GM12891 (cell line): Measurements from ENCODE around the gene SRGN.

Experiments
- DNase-seq: peaks from one replicate; pipeline ENCODE4 v3.0.0; 2011; ENCODE audit warnings: low spot score; ENCODE audit not compliant: insufficient read length
- FAIRE-seq: peaks from 2 replicates; lab custom pipeline; 2011; peaks lifted over from hg19 to GRCh38; lab: Jason Lieb, UNC
- PAX5 ChIP-seq: IDR thresholded peaks from 2 replicates; pipeline ENCODE4 v1.6.1; 2011; ENCODE audit warnings: low read length, moderate library complexity, mild to moderate bottlenecking; ENCODE audit not compliant: insufficient read depth, severe bottlenecking
- POLR2A ChIP-seq: IDR thresholded peaks from 2 replicates; pipeline ENCODE4 v1.6.1; 2011; ENCODE audit warnings: low read depth, low read length, control low read depth
- POLR2AphosphoS5 ChIP-seq: IDR thresholded peaks from 2 replicates; pipeline ENCODE4 v1.6.1; 2011; ENCODE audit warnings: low read depth, low read length, control low read depth
- POU2F2 ChIP-seq: IDR thresholded peaks from 2 replicates; pipeline ENCODE4 v1.6.1; 2011; ENCODE audit warnings: low read depth, mild to moderate bottlenecking, control low read depth, low read length, moderate library complexity
- SPI1 ChIP-seq: IDR thresholded peaks from 2 replicates; pipeline ENCODE4 v1.6.1; 2011; ENCODE audit warnings: low read depth, low read length, control low read depth
- TAF1 ChIP-seq: IDR thresholded peaks from 2 replicates; pipeline ENCODE4 v1.6.1; 2011; ENCODE audit warnings: low read depth, low read length, control low read depth

Gene SRGN

GRCh38 chr10:69145864-69146263, 58.0 kb downstream of the SRGN start:
- TF ChIP-seq PAX5 (no peak), POU2F2 (no peak)
- no peak for DNase-seq
- no peak for FAIRE-seq

GRCh38 chr10:69146759-69147158, 58.9 kb downstream of the SRGN start:
- DNase-seq: no peak
- no peak for FAIRE-seq
- TF ChIP-seq POLR2A (no peak), POU2F2 (no peak), TAF1 (no peak), POLR2AphosphoS5 (no peak), PAX5 (no peak), SPI1 (no peak)

- FAIRE-seq (no peak), DNase-seq (no peak)
Observed at GRCh38 chr10:69151984-69152383, 64.1 kb downstream of the SRGN start.

GRCh38 chr10:69153227-69153626, 65.3 kb downstream of the SRGN start:
- DNase-seq (no peak), FAIRE-seq (no peak)
- TF ChIP-seq POU2F2: no peak
- no peak for TF ChIP-seq POLR2A
- no peak for TF ChIP-seq TAF1
- no peak for TF ChIP-seq PAX5
- TF ChIP-seq SPI1: no peak
- no peak for TF ChIP-seq POLR2AphosphoS5

More at GRCh38 chr10:69151984-69152383, 64.1 kb downstream of the SRGN start:
- TF ChIP-seq POLR2AphosphoS5 (no peak), POU2F2 (no peak), POLR2A (no peak), PAX5 (no peak), TAF1 (no peak), SPI1 (no peak)
